ENCODE data around the gene KATNB1. TPM values are rescaled to one million over a fixed set of nuclear protein-coding genes. Genes with fewer than 3 reads are reported as not detected.

The KATNB1 gene
- polyA plus RNA-seq, 2 of the 4 experiments (the other 2 are of a cell fraction) = 21.0 to 21.1 TPM

DNA sequence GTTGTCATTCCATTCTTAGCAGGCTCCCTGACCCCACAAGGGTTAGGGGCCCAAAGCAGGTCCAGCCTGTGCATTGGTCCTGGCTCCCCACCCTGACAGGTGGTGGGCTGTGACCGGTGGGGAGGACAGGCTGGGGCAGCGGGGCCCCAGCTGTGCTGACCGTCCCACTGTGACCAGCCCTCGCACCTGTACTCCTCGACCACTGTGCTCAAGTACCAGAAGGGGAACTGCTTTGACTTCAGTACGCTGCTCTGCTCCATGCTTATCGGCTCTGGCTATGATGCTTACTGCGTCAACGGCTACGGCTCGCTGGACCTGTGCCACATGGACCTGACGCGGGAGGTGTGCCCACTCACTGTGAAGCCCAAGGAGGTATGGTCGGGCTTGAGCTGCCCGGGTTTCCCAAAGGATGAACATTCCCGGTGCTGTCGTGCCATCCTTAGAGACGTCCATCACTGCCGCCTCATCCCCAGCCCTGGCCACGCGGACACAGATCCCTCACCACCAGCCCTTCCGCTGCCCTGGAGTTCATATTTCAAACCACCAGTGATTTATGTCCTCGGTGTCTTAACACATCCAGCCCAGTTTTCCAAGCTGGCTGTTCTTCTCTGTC is 33.7 kb upstream of the KATNB1 start:
- Histone ChIP-seq H3K27ac (no peak overlapping the region), H3K4me3 (no peak overlapping the region), H3K4me2 (no peak overlapping the region), H3K9me3 (no peaks in the 10 kb centered on the region), H3K4me1 (peaks cover 13% of the 10 kb centered on the region)
- TF ChIP-seq, protein P1, sequence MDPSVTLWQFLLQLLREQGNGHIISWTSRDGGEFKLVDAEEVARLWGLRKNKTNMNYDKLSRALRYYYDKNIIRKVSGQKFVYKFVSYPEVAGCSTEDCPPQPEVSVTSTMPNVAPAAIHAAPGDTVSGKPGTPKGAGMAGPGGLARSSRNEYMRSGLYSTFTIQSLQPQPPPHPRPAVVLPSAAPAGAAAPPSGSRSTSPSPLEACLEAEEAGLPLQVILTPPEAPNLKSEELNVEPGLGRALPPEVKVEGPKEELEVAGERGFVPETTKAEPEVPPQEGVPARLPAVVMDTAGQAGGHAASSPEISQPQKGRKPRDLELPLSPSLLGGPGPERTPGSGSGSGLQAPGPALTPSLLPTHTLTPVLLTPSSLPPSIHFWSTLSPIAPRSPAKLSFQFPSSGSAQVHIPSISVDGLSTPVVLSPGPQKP (IDR thresholded peaks at IDR 0.05; ENCODE audit: low read depth, low read length) = no peak
- TF ChIP-seq, protein P2, sequence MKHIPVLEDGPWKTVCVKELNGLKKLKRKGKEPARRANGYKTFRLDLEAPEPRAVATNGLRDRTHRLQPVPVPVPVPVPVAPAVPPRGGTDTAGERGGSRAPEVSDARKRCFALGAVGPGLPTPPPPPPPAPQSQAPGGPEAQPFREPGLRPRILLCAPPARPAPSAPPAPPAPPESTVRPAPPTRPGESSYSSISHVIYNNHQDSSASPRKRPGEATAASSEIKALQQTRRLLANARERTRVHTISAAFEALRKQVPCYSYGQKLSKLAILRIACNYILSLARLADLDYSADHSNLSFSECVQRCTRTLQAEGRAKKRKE (CRISPR knock-in tag; IDR thresholded peaks at IDR 0.05; ENCODE audit: low read depth) = no peak
- TF ChIP-seq, protein P3, sequence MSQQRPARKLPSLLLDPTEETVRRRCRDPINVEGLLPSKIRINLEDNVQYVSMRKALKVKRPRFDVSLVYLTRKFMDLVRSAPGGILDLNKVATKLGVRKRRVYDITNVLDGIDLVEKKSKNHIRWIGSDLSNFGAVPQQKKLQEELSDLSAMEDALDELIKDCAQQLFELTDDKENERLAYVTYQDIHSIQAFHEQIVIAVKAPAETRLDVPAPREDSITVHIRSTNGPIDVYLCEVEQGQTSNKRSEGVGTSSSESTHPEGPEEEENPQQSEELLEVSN (IDR thresholded peaks at IDR 0.05; ENCODE audit: borderline replicate concordance, low read depth) = no peak
- TF ChIP-seq CEBPB (IDR thresholded peaks at IDR 0.05) (no peak), SREBF2 (IDR thresholded peaks at IDR 0.05) (no peak), HOXB13 (CRISPR knock-in tag; IDR thresholded peaks at IDR 0.05; ENCODE audit: low read depth) (no peak)
- ATAC-seq (no peak), DNase-seq (ENCODE audit: low read depth in 1 of 2, low spot score in 1 of 2) (no peak), FAIRE-seq (no peak)
- ChIA-PET POLR2A (no interaction called here), CTCF (interaction anchor here (0.9 to 4.4 kb wide), 4 partner anchors 17 to 125 kb away, joined by 4 to 19 read pairs (median 6); no protein-coding TSS in a partner anchor)
- WGBS (ENCODE audit: missing lambda C conversion rate) = 84% methylated on average over 18 of the region's 23 CpGs

DNA sequence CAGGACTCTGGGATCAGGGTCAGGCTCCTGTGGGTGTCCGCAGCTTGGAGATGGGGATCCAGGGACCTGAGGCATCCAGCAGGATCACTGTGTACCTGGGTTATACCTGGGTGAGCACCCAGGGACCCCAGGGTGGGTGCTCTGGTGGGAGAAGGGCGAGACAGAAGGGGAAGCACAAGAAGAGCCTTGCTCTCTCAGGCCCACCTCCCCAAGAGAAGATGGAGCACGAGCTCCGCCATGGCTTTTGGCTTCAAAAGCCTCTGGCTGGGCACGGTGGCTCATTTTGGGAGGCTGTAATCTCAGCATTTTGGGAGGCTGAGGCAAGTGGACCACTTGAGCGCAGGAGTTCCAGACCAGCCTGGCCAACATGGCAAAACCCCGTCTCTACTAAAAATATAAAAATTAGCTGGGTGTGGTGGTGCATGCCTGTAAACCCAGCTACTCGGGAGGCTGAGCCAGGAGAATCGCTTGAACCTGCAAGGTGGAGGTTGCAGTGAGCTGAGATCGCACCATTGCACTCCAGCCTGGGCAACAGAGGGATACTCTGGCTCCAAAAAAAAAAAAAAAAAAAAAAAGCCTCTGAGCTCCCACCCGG is 32.1 kb upstream of the KATNB1 start:
- POLR2A ChIA-PET = no interaction called here
- peak overlapping the region in 1 of 2 experiments; percentile 48; a peak in 3 of 6 replicates for H3K27ac ChIP-seq
- H3K4me1 ChIP-seq = peaks cover 13% of the 10 kb centered on the region
- no peak for ATAC-seq
- H3K9me3 ChIP-seq = no peaks in the 10 kb centered on the region
- CTCF ChIA-PET = interaction anchor here (1.1 to 1.7 kb wide), 3 partner anchors 18 to 55 kb away, joined by 3 to 6 read pairs (median 4); no protein-coding TSS in a partner anchor
- H3K4me3 ChIP-seq = no peak overlapping the region
- FAIRE-seq = no peak
- H3K4me2 ChIP-seq = peak overlapping the region; percentile 66
- TF ChIP-seq ESRRA (IDR thresholded peaks at IDR 0.05; ENCODE audit: borderline replicate concordance, low read length) (no peak), BHLHE40 (IDR thresholded peaks at IDR 0.05; ENCODE audit: low read depth, low read length) (no peak), POLR2AphosphoS2 (conservative IDR thresholded peaks at IDR 0.05; ENCODE audit: low read length) (no peak), CBX2 (IDR thresholded peaks at IDR 0.05; ENCODE audit: borderline replicate concordance, low read depth) (no peak), MYC (IDR thresholded peaks at IDR 0.05; ENCODE audit: borderline replicate concordance, low read length) (no peak), HDAC2 (IDR thresholded peaks at IDR 0.05) (no peak), EP300 (IDR thresholded peaks at IDR 0.05) (no peak), SMC3 (IDR thresholded peaks at IDR 0.05) (no peak)
- 69% methylated on average over 11 of the region's 11 CpGs for WGBS (ENCODE audit: missing lambda C conversion rate)
- no peak for DNase-seq (ENCODE audit: low read depth in 1 of 2, low spot score in 1 of 2)

DNA sequence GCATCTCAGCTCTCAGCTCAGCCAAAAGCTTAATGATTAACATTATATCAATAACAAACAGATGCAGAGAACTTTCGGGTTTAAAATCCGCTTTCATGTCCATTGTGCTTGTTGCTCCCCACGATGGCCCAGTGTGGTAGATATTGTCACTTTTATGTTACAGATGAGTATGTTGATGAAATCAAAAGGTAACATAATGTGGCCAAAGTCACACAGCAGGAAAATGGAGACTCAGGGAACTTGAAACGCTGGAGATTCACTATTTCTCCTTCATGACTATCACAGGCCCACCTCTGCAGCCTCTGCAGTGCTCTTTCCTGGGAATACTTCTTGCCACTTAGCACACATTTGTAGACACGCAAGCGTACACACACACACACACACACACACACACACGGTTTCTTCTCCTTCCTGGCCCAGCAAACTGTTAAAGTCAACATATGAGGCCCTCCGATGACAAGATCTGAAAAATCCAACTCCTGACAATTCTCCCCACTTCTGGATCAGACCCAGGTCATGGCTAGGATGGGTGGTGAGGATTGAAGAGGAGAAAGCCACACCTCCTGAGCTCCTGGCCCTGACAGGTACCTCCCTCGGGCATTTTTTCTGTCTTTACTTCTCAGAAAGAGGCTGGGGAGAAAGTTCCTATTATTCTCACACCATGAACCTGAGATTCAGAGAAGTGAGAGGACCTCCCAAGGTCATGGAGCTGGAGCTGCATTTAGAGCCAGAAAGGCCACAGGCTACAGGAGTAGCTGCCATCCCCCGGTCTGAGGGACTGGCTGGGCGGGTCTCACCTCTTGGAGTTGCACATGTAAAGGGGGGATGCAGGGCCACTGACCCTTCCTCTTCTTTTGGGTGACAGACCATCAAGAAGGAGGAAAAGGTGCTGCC is 31.3 kb upstream of the KATNB1 start:
- WGBS (ENCODE audit: missing lambda C conversion rate) = 32% methylated on average over 11 of the region's 11 CpGs

More for the DNA sequence above, 31.3 kb upstream of the KATNB1 start:
- Histone ChIP-seq H3K27ac (peak overlapping the region; percentile 23 to 48; a peak in 4 of 6 replicates), H3K4me3 (no peak overlapping the region), H3K4me1 (peaks cover 13% of the 10 kb centered on the region), H3K9me3 (no peaks in the 10 kb centered on the region), H3K4me2 (peak overlapping the region; percentile 66)
- ATAC-seq (peak; percentile 27 to 53; a peak in 3 of 6 replicates), FAIRE-seq (no peak), DNase-seq (ENCODE audit: low read depth in 1 of 2, low spot score in 1 of 2) (peak; percentile 24 to 35)
- CTCF ChIA-PET = interaction anchor here (1.0 to 1.7 kb wide), 3 partner anchors 14 to 55 kb away, joined by 3 to 6 read pairs (median 3); no protein-coding TSS in a partner anchor
- POLR2A ChIA-PET = no interaction called here
- TF ChIP-seq RNF2 (IDR thresholded peaks at IDR 0.05; ENCODE audit: borderline replicate concordance, low read depth) (no peak), RCOR1 (IDR thresholded peaks at IDR 0.05; ENCODE audit: low read depth, low read length) (no peak), SREBF2 (IDR thresholded peaks at IDR 0.05) (no peak), HOXB5 (CRISPR knock-in tag; IDR thresholded peaks at IDR 0.05) (no peak), ZC3H11A (IDR thresholded peaks at IDR 0.05) (no peak)
- TF ChIP-seq, protein P1 (IDR thresholded peaks at IDR 0.05; ENCODE audit: low read depth, low read length) = no peak

All from A549 (cell line).